ENCODE results near the gene EXOSC9.

DNA sequence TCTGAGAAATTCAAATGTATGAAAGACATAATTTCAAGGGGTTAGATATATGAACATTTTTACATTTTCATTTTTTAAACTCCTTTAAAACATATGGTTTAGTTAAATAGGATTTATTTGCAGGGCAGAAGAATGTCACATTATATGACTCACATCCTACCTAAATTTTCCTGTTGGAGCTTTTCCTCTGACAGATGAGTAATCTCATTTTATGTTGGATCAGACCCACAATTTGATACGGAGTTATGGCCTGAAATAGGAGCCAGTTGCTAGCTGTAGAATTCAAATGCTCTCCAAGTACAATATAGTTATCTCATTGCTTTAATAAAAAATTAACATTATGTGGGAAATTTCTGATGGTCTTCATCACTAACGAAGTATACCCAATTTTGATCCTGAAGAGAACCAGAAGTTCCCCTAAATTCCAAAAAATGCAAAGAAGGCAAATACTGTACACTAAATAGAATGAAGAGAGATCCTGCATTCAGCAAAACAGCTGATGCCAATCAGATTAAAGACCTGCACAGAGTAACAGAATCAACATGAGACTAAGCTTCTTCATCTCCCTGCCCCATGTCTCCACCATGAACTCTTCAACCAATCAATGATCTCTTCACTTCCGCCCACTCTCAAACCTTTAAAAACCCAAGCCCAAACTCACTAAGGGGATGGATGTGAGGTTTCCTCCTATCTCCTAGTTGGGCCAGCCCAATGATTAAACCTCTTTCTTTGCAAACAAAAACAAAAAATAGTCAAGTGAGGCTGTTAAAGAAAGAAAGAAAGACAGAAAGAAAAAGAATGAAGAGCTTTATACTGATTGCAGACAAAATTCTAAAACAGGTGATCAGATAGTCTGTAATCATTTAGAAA, 10.9 kb upstream of the EXOSC9 start:
- TF ChIP-seq, protein P1, sequence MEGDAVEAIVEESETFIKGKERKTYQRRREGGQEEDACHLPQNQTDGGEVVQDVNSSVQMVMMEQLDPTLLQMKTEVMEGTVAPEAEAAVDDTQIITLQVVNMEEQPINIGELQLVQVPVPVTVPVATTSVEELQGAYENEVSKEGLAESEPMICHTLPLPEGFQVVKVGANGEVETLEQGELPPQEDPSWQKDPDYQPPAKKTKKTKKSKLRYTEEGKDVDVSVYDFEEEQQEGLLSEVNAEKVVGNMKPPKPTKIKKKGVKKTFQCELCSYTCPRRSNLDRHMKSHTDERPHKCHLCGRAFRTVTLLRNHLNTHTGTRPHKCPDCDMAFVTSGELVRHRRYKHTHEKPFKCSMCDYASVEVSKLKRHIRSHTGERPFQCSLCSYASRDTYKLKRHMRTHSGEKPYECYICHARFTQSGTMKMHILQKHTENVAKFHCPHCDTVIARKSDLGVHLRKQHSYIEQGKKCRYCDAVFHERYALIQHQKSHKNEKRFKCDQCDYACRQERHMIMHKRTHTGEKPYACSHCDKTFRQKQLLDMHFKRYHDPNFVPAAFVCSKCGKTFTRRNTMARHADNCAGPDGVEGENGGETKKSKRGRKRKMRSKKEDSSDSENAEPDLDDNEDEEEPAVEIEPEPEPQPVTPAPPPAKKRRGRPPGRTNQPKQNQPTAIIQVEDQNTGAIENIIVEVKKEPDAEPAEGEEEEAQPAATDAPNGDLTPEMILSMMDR (IDR thresholded peaks at IDR 0.05) = no peak
- TF ChIP-seq POLR2AphosphoS5 (IDR thresholded peaks at IDR 0.05; ENCODE audit: low read depth, low read length) (peak; percentile 80; the same call in 1 of the 2 replicates), RFX5 (IDR thresholded peaks at IDR 0.05; ENCODE audit: low read length) (no peak), RCOR1 (IDR thresholded peaks at IDR 0.05; ENCODE audit: low read length) (no peak), EP300 (IDR thresholded peaks at IDR 0.05; ENCODE audit: borderline replicate concordance in 1 of 2, low read depth in 1 of 2, low read length in 1 of 2) (peak; percentile 72 to 98)
- TF ChIP-seq, protein P2, sequence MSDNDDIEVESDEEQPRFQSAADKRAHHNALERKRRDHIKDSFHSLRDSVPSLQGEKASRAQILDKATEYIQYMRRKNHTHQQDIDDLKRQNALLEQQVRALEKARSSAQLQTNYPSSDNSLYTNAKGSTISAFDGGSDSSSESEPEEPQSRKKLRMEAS (IDR thresholded peaks at IDR 0.05; ENCODE audit: low read depth) = no peak; the same call in 1 of the 2 replicates
